ENCODE results near the gene CDKL2. TPM values are rescaled to one million over a fixed set of nuclear protein-coding genes. Genes with fewer than 3 reads are reported as not detected.

The CDKL2 gene
- total and polyA plus RNA-seq, 2 of the 8 experiments (the other 6 are each of a cell fraction or from before 2014, with no cell fraction given) = 1.4 to 2.1 TPM

- TF ChIP-seq EP300 (IDR thresholded peaks at IDR 0.05; ENCODE audit: borderline replicate concordance in 1 of 2, low read depth in 2 of 2, low read length in 2 of 2) (no peak), CHD1 (IDR thresholded peaks at IDR 0.05; ENCODE audit: low read depth, low read length) (no peak), CHD2 (IDR thresholded peaks at IDR 0.05; ENCODE audit: low read length) (no peak), FOSL1 (IDR thresholded peaks at IDR 0.05; ENCODE audit: insufficient read depth, low read depth, low read length) (no peak), PHF8 (conservative IDR thresholded peaks at IDR 0.05; ENCODE audit: low read depth, low read length) (no peak), SP2 (IDR thresholded peaks at IDR 0.05; ENCODE audit: low read length) (no peak)
These were observed 82.5 kb downstream of the CDKL2 start (continued) for GRCh38 chr4:75547647-75548387.

Data from H1 (cell line).